Adrenal gland (tissue), 12 donors: ENCODE measurements around the gene ME1. TPM values are rescaled to one million over a fixed set of nuclear protein-coding genes. Genes with fewer than 3 reads are reported as not detected.
A peak's percentile ranks its signal among the peaks of the same experiment; 100 is the strongest.

Experiments
- DNase-seq, 7 donors: peaks; one replicate each; pipeline ENCODE4 v3.0.0-alpha.2; 2019 to 2020
- H3K27ac ChIP-seq, 5 donors: fragments of 200-600 bp; sonication (generic) in 4 of 5; 1 replicate in 3 of 5; 2 replicates in 2 of 5; pipeline versions ENCODE4 v1.5.1 to v1.8.0; 2016 to 2020; ENCODE audit warnings: mild to moderate bottlenecking in 1 of 5
- H3K27me3 ChIP-seq: fragments of 200-600 bp; 2 replicates; pipeline ENCODE4 v1.8.0; 2021
- H3K36me3 ChIP-seq, 2 donors: fragments of 200-600 bp; replicated peaks in 1 of 2; 1 replicate in 1 of 2; 2 replicates in 1 of 2; pipeline versions ENCODE4 v1.5.1 to v1.8.0; 2018 to 2022
- H3K4me1 ChIP-seq, 2 donors: fragments of 200-600 bp; replicated peaks in 1 of 2; 1 replicate in 1 of 2; 2 replicates in 1 of 2; pipeline versions ENCODE4 v1.5.1 to v1.8.0; 2018 to 2021
- H3K4me3 ChIP-seq, 4 donors: fragments of 200-600 bp; sonication (generic) in 3 of 4; one replicate each; pipeline ENCODE4 v1.5.1; 2016 to 2018
- H3K9me3 ChIP-seq, 3 donors: fragments of 200-600 bp; sonication (generic) in 1 of 3; replicated peaks in 1 of 3; 1 replicate in 2 of 3; 2 replicates in 1 of 3; pipeline versions ENCODE4 v1.5.1 to v1.8.0; 2016 to 2021
- CTCF ChIP-seq, 6 experiments: fragments of 450-650 bp in 4 of 6; fragments of 200-600 bp in 2 of 6; sonication (generic) in 1 of 6; IDR thresholded peaks; 1 replicate in 5 of 6; 2 replicates in 1 of 6; pipeline versions ENCODE4 v1.5.1 to v1.8.0; 2016 to 2021; ENCODE audit warnings: antibody characterized with exemption in 6 of 6, mild to moderate bottlenecking in 2 of 6, moderate library complexity in 1 of 6
- POLR2A ChIP-seq, 2 donors: fragments of 450-650 bp; IDR thresholded peaks; one replicate each; pipeline ENCODE4 v1.6.1; 2017; ENCODE audit warnings: antibody characterized with exemption in 2 of 2, mild to moderate bottlenecking in 2 of 2, moderate library complexity in 1 of 2
- WGBS, 4 donors: extraction: QIAGEN DNeasy Blood & Tissue Kit in 2 of 4; methylation state at CpG; one replicate each; pipeline versions ENCODE4 v1.1.5 to v1.1.7; 2013 to 2017; 5-methylcytosine and 5-hydroxymethylcytosine counted together
- intact Hi-C, 2 donors: fragments of 100-400 bp; cut with DNase I; formaldehyde crosslinking; loops; one replicate each; pipeline versions ENCODE4 v1.14.1 to v1.15.0; 2022 to 2023
- polyA plus RNA-seq, 3 donors: library from polyadenylated mRNA; stranded (reverse); fragments of 200-250 nt in 2 of 3; fragments of 350-450 nt in 1 of 3; fragmentation: Illumina TruSeq in 1 of 3; extraction: RNeasy Lipid Tissue Mini Kit (QIAGEN cat#74804) in 1 of 3; gene quantifications; one replicate each; pipeline ENCODE4 v1.2.3, GENCODE V29; 2013 to 2014
- total RNA-seq, 9 donors: library from RNA; depleted of rRNA in 4 of 9; stranded (reverse); fragments of >200 nt in 4 of 9; fragments of 120-200 nt in 1 of 9; fragmentation: NEBNext Ultra II Directional in 1 of 9; extraction: Animal tissue kit (Norgen Biotek cat#: 25700) in 1 of 9; gene quantifications; one replicate each; pipeline versions ENCODE4 v1.1.0 to v1.2.4, GENCODE V29; 2013 to 2023
- donor health status: healthy with polysubstance abuse.
- donor health status: Bipolar disorder and iron deficiency.
- donor health status: DM: yes; HTN: yes; CAD: no.
- donor health status: DM: no; HTN: no; CAD: no.
- donor health status: DM: no; HTN: no; CAD: no.
- donor health status: DM: yes; HTN: yes; CAD: no.

Gene ME1
- total and polyA plus RNA-seq, 12 donors = 19.9 to 145 (median 64.1) TPM

- Histone ChIP-seq H3K4me3 (no peak overlapping the region), H3K27me3 (no peaks in the 10 kb centered on the region), H3K36me3 (peaks cover 0 to 15% of the 10 kb centered on the region in 2 donors), H3K4me1 (peaks cover 0 to 9% of the 10 kb centered on the region in 2 donors), H3K9me3 (no peaks in the 10 kb centered on the region), H3K27ac (no peak overlapping the region)
- TF ChIP-seq POLR2A (IDR thresholded peaks at IDR 0.05) (no peak), CTCF (IDR thresholded peaks at IDR 0.05) (no peak)
- no peak for DNase-seq
- intact Hi-C loops = loop anchor here (5.0 kb wide), 2 partner anchors 292 to 297 kb away; partner anchors contain the start of gene PRSS35 (in 1 of the 2)
Observed at GRCh38 chr6:83220121-83220520, 210.7 kb downstream of the ME1 start.

DNA sequence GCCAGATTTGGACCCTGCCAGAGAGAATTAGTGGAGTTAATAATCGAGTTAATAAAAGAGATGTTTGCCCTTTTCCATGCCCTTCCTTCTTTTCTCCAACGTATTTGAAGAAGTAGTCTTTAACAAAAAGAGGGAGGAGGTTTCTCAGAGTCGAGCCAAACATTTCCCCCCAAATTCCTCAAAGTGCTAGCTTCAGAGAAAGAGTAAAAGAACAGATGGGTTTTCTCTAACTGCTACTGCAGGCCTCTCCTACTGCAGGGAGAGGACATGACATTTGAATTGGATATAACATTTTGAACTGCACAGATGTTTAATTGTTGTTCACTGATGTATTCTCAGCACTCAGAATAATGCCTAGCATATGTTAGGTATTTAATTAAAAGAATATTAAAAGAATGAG lies 212.2 kb downstream of the ME1 start:
- Histone ChIP-seq H3K36me3 (peaks cover 0 to 11% of the 10 kb centered on the region in 2 donors), H3K4me3 (no peak overlapping the region), H3K27me3 (no peaks in the 10 kb centered on the region), H3K27ac (no peak overlapping the region), H3K9me3 (no peaks in the 10 kb centered on the region), H3K4me1 (peaks cover 0 to 12% of the 10 kb centered on the region in 2 donors)
- intact Hi-C loops = loop anchor here (10.0 kb wide), 1 partner anchor 154 kb away; the partner anchor contains the start of genes DOP1A (in 2 of the 2) and UBE3D (in 2 of the 2)
- WGBS, 4 donors = 61 to 72% (median 66%) methylated on average over 3 of the region's 3 CpGs
- no peak for DNase-seq
- TF ChIP-seq CTCF (IDR thresholded peaks at IDR 0.05) (no peak), POLR2A (IDR thresholded peaks at IDR 0.05) (no peak)

DNA sequence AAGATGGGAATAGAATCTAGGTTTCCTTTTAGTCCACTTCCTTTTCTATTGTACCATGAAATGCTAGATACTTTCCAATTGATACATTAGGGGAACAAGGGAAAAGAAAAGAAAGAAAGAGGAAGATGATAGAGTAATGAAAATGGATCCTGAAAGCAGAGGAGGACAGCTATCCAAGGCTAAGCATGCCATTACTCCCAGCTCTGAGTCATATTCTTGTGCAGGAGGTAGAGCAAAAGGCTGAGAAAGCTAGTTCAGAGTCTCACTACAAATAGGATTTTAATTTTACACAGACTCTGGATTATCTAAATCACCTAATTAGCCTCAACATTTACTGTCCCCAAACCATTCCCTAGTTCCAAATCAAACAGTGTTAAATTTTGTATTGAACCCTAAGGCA lies 214.0 kb downstream of the ME1 start:
- intact Hi-C loops = loop anchor here (10.0 kb wide), 1 partner anchor 152 kb away; the partner anchor contains the start of genes DOP1A (in 2 of the 2) and UBE3D (in 2 of the 2)
- no peaks in the 10 kb centered on the region for H3K27me3 ChIP-seq
- H3K4me1 ChIP-seq = peaks cover 0 to 12% of the 10 kb centered on the region in 2 donors
- no peaks in the 10 kb centered on the region for H3K9me3 ChIP-seq
- H3K36me3 ChIP-seq = peaks cover 0 to 4% of the 10 kb centered on the region in 2 donors
- H3K27ac ChIP-seq = no peak overlapping the region
- DNase-seq = peak in 2 of 7 donors; percentile 12 to 16
- no peak overlapping the region for H3K4me3 ChIP-seq
- TF ChIP-seq POLR2A (IDR thresholded peaks at IDR 0.05) = no peak
- no peak for TF ChIP-seq CTCF (IDR thresholded peaks at IDR 0.05)

GRCh38 chr6:83215131-83216047 lies 215.5 kb downstream of the ME1 start:
- no peak for TF ChIP-seq POLR2A (IDR thresholded peaks at IDR 0.05)
- TF ChIP-seq CTCF (IDR thresholded peaks at IDR 0.05) = peak; percentile 68 to 87 (median 78)
- Histone ChIP-seq H3K9me3 (no peaks in the 10 kb centered on the region), H3K36me3 (peaks cover 0 to 4% of the 10 kb centered on the region in 2 donors), H3K27ac (peak overlapping the region in 1 of 5 donors; percentile 24), H3K27me3 (no peaks in the 10 kb centered on the region), H3K4me1 (peaks cover 0 to 12% of the 10 kb centered on the region in 2 donors), H3K4me3 (no peak overlapping the region)
- intact Hi-C loops = loop anchor here (10.0 kb wide), 1 partner anchor 151 kb away; the partner anchor contains the start of genes DOP1A (in 2 of the 2) and UBE3D (in 2 of the 2)
- peak; percentile 61 to 89 (median 68) for DNase-seq
- WGBS, 4 donors = 29 to 39% (median 30%) methylated on average over 7 of the region's 7 CpGs
